MCF 10A (cell line): ENCODE measurements around the gene WWOX. TPM values are rescaled to one million over a fixed set of nuclear protein-coding genes. Genes with fewer than 3 reads are reported as not detected.

Experiments
- BruUV-seq: library from RNA; stranded (reverse); fragments of 400-500 nt; replicated peaks from 2 replicates; lab custom pipeline; 2021; lab: Mats Ljungman, UMichigan
- CTCF ChIA-PET: fragments of 300-600 bp; sonication (Branson Sonifier 250); formaldehyde crosslinking; extraction: SDS; loops from one replicate; lab custom pipeline; 2021; ENCODE audit warnings: antibody characterized with exemption, inconsistent platforms; lab: Yijun Ruan, JAX
- POLR2A ChIA-PET: fragments of 300-600, 350-650 bp; sonication (Branson Sonifier 250); formaldehyde crosslinking; extraction: SDS; loops from one replicate; lab custom pipeline; 2020; ENCODE audit warnings: antibody characterized with exemption, inconsistent platforms; lab: Yijun Ruan, JAX
- DNase-seq: peaks from one replicate; pipeline ENCODE4 v3.0.0-alpha.2; 2018; ENCODE audit not compliant: unreplicated experiment
- H3K27ac Mint-ChIP-seq: one replicate; pipeline ENCODE4 v1.8.0; 2022; ENCODE audit warnings: mild to moderate bottlenecking, low read depth, mixed read lengths; ENCODE audit not compliant: unreplicated experiment
- H3K27me3 Mint-ChIP-seq: one replicate; pipeline ENCODE4 v1.8.0; 2022; ENCODE audit warnings: mixed read lengths; ENCODE audit not compliant: insufficient read depth, unreplicated experiment
- H3K36me3 Mint-ChIP-seq: one replicate; pipeline ENCODE4 v1.8.0; 2022; ENCODE audit warnings: mild to moderate bottlenecking, moderate library complexity, mixed read lengths; ENCODE audit not compliant: insufficient read depth, unreplicated experiment
- H3K4me1 Mint-ChIP-seq: one replicate; pipeline ENCODE4 v1.8.0; 2022; ENCODE audit warnings: mixed read lengths; ENCODE audit not compliant: insufficient read depth, unreplicated experiment
- H3K4me3 Mint-ChIP-seq: one replicate; pipeline ENCODE4 v1.8.0; 2022; ENCODE audit warnings: mild to moderate bottlenecking, moderate library complexity, mixed read lengths; ENCODE audit not compliant: unreplicated experiment
- H3K9me3 Mint-ChIP-seq: one replicate; pipeline ENCODE4 v1.8.0; 2022; ENCODE audit warnings: mixed read lengths; ENCODE audit not compliant: unreplicated experiment
- intact Hi-C: fragments of 100-400 bp; cut with micrococcal nuclease; formaldehyde crosslinking; loops from 2 replicates; pipeline ENCODE4 v1.14.1; 2022
- total RNA-seq: library from RNA; stranded (reverse); gene quantifications from 2 replicates; pipeline ENCODE4 v1.2.3, GENCODE V29; 2022
- TF ChIP-seq, protein P1 (sequence below): fragments of 200-600 bp; IDR thresholded peaks from one replicate; pipeline ENCODE4 v1.8.0; 2022; ENCODE audit warnings: antibody characterized with exemption, mild to moderate bottlenecking; ENCODE audit not compliant: unreplicated experiment

The WWOX gene
- total RNA-seq, 1 experiment from 2014 or later, result 18.1 TPM

DNA sequence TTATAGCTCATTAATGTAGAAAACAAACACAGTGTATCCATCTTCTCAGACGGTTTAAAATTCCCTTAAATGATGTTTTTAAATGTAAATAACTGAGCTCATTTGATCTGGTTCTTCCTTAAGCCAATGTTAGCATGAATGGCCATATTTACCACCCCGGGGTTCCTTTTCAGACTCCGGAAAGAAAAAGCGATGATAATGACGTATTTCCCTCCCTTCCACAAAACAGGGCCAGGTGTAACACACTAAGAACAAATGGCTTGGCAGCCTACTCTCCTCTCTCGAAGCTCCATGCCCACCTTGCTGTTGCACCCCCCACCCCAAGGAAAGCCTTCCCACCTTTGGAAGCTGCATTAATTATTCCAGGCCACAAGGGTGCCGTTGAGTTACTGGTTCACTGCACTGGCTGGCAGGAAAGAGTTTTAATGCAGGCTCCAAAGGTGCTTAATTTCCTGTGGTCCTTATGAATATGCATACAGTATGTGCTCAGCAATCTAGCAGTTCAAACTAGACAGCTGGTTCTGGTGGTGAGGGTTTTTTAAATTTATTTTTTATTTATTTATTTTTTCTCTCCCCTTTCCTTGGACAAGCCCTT lies 378.9 kb downstream of the WWOX start:
- ChIA-PET POLR2A (interaction anchor here (1.2 kb wide), 1 partner anchor 11 kb away, joined by 3 read pairs; no protein-coding TSS in a partner anchor), CTCF (interaction anchor here (0.6 to 0.7 kb wide), 6 partner anchors 85 to 1887 kb away, joined by 3 read pairs; no protein-coding TSS in a partner anchor)
- Mint-ChIP-seq H3K27me3 (no peaks in the 10 kb centered on the region), H3K4me1 (no peaks in the 10 kb centered on the region), H3K27ac (no peak overlapping the region), H3K4me3 (no peak overlapping the region), H3K9me3 (no peaks in the 10 kb centered on the region), H3K36me3 (no peaks in the 10 kb centered on the region)
- intact Hi-C loops, result no loop called here
- no TSS peak for BruUV-seq
- TF ChIP-seq, protein P1, sequence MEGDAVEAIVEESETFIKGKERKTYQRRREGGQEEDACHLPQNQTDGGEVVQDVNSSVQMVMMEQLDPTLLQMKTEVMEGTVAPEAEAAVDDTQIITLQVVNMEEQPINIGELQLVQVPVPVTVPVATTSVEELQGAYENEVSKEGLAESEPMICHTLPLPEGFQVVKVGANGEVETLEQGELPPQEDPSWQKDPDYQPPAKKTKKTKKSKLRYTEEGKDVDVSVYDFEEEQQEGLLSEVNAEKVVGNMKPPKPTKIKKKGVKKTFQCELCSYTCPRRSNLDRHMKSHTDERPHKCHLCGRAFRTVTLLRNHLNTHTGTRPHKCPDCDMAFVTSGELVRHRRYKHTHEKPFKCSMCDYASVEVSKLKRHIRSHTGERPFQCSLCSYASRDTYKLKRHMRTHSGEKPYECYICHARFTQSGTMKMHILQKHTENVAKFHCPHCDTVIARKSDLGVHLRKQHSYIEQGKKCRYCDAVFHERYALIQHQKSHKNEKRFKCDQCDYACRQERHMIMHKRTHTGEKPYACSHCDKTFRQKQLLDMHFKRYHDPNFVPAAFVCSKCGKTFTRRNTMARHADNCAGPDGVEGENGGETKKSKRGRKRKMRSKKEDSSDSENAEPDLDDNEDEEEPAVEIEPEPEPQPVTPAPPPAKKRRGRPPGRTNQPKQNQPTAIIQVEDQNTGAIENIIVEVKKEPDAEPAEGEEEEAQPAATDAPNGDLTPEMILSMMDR, result peak; percentile 9
- DNase-seq, result peak; percentile 6

DNA sequence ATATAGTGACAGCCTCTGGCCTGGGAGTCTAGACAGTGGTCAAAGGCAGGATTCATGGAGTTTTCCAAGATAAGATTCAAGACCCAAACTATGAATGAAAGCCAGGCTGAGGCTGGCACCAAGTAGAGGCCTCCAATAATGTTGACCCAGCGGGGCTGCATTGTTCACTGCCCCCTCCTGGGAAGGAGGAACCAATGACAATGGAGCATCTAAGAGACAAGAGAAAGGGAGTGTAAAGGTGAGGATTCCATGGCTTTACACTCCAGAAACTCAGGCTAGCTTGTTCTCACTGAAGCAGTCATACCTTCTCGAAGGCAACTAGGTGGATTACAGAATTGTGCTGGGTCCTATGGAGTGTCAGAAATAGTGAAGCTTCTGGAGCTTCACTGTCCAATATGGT lies 380.3 kb downstream of the WWOX start:
- ChIA-PET CTCF (no interaction called here), POLR2A (no interaction called here)
- TF ChIP-seq, protein P1, result no peak
- no peaks in the 10 kb centered on the region for H3K9me3 Mint-ChIP-seq
- H3K36me3 Mint-ChIP-seq, result no peaks in the 10 kb centered on the region
- no peak overlapping the region for H3K27ac Mint-ChIP-seq
- H3K27me3 Mint-ChIP-seq, result no peaks in the 10 kb centered on the region
- intact Hi-C loops, result no loop called here
- no peak for DNase-seq
- no peaks in the 10 kb centered on the region for H3K4me1 Mint-ChIP-seq
- H3K4me3 Mint-ChIP-seq, result no peak overlapping the region
- BruUV-seq, result no TSS peak

DNA sequence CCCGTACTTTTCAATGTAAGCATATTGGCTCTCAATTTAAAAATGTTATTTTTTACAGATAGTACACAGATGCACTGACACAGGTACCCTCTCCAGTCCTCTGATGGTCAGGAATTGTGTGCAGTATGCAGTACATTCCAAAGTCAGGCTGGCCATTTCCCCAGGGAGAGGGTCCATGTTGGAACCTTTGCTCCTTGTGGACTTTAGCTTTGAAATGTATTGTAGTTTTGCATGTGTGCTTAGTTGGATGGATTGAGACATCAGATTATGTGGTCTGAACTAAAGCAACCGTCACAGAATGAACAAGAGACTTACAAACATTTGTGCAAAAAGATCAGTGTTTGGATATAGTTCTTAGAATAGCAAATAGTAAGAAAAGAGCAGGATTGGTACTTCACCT lies 381.1 kb downstream of the WWOX start:
- Mint-ChIP-seq H3K4me1 (no peaks in the 10 kb centered on the region), H3K9me3 (no peaks in the 10 kb centered on the region), H3K36me3 (no peaks in the 10 kb centered on the region), H3K4me3 (no peak overlapping the region), H3K27ac (no peak overlapping the region), H3K27me3 (no peaks in the 10 kb centered on the region)
- TF ChIP-seq, protein P1, result no peak
- DNase-seq, result no peak
- ChIA-PET CTCF (no interaction called here), POLR2A (no interaction called here)
- BruUV-seq, result no TSS peak
- intact Hi-C loops, result no loop called here

DNA sequence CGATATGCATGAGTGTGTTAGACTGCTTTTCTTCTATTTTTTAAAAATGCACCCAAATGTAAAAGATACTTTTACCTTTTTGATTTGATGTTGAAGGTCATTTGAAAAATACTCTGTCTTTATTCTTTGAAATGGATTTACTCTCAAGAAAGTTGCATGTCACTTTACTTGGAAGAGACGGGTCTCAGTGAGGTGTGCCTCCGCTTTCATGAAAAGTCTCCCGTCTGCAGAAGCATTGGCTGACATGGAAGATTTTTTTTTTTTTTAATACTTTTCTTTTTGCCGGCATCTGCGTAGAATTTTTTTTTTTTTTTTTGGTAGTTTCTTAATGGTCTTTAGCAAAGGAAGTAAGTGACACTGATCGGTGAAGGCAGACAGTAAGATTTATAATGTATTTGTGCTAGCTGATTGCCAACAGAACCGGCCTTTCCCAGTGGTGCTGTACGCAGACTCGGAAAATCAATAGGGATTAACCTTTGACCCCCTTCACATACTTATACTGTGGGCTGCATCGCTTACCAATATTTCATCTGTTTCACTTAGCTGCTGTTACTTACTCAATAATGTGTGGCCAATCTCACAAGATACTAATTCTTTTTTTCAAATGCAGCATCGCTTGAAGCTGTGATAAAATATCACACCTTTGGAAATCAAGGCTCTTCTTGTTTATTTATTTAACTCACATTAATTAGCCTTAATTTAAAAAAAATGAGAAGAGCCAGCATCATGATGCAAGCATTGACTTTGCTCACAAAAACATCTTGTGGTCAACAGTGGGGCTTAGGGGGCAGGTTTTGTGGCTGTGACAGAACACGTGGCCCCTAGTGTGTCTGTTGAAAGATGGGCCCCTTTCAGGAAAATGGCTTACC lies 383.9 kb downstream of the WWOX start:
- TF ChIP-seq, protein P1, result no peak
- Mint-ChIP-seq H3K36me3 (no peaks in the 10 kb centered on the region), H3K4me1 (no peaks in the 10 kb centered on the region), H3K27ac (no peak overlapping the region), H3K9me3 (no peaks in the 10 kb centered on the region), H3K27me3 (no peaks in the 10 kb centered on the region), H3K4me3 (no peak overlapping the region)
- no TSS peak for BruUV-seq
- CTCF ChIA-PET, result no interaction called here
- intact Hi-C loops, result no loop called here
- DNase-seq, result no peak
- POLR2A ChIA-PET, result no interaction called here
